SK-N-MC (cell line): ENCODE data around the gene ZCCHC14.

Experiments used
- EZH2 ChIP-seq: fragments of 200-600 bp; sonication (generic); IDR thresholded peaks from one replicate; pipeline ENCODE4 v1.6.1; 2017; ENCODE audit warnings: antibody characterized with exemption
- FOXP2 ChIP-seq: optimal IDR thresholded peaks from 2 replicates; pipeline ENCODE3; 2011; ENCODE audit warnings: mild to moderate bottlenecking, moderate library complexity; ENCODE audit not compliant: insufficient read depth; ENCODE audit errors: extremely low read length, control extremely low read depth
- POLR2AphosphoS5 ChIP-seq: IDR thresholded peaks from 2 replicates; pipeline ENCODE4 v1.6.1; 2012; ENCODE audit warnings: mild to moderate bottlenecking, low read depth, low read length, borderline replicate concordance

DNA sequence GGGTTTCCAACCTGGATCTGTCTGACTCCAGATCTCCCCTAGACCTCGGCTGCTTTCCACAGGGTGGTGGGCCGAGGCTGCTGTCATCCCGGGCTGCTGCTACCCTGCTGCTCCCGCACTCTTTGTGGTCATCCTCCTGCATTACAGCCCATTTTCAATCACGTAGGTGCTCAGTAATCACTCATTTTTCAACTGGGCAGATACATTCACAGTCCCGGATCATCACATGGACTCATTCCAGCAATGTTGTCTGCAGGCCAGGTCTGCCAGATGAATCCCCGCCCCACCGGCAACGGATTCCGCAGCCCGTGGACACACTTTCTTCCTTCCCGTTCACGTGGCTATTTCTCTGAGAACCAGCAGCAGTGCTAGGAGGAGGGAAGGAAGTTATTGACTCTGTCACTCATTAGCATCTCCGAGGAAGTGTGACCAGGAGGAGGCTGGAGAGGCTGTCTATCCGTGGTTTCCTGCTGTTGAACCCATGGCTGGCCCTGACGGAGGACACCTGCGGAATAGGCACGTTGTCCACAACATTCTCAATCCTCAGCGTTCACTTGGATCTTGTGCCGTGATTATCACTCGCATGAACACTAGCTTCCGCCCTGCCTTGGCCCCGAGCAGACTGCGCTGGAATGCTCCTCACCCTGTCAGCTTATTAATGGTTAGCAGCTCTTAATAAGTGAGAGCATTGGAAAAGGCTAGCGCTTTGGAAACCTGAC, 14.7 kb upstream of the ZCCHC14 start:
- TF ChIP-seq POLR2AphosphoS5 (no peak), EZH2 (no peak), FOXP2 (no peak)
